Raji (cell line): Measurements from ENCODE around the gene RCN1.

ENCODE experiments used
- POLR2A ChIP-seq: IDR thresholded peaks from 2 replicates; pipeline ENCODE4 v1.6.1; 2011; ENCODE audit warnings: low read depth, low read length, control low read depth; ENCODE audit not compliant: insufficient read depth

RCN1 gene

DNA sequence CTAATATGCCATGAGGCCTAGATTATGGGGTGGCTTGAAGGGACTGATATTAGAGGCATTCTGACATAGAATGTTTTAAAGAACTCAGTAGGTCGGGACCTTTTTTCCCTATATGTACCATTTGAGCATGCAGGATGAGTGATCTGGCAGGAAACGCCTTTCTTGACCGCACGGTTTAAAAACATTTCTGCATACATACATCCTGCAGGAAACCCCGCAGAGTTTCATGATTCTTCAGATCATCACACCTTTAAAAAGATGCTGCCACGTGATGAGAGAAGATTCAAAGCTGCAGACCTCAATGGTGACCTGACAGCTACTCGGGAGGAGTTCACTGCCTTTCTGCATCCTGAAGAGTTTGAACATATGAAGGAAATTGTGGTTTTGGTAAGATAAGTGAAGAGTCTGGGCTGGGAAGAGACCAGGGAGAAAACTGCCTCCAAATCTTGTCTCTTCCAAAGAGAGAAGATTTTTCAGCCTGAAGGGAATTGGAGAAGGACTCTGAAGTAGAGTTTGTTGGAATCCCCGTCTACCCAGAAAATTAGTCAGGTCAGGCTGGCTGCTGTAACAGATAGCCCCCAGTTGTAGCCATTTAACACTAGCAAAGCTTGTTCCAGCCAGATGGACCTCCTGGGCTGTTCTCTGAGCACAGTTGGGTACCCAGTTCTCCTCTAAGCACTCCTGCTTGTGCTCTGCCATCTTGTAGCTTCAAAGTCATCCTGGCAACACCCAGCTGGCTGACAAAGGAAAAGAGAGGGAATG is 7.4 kb downstream of the RCN1 start:
- TF ChIP-seq POLR2A: no peak

DNA sequence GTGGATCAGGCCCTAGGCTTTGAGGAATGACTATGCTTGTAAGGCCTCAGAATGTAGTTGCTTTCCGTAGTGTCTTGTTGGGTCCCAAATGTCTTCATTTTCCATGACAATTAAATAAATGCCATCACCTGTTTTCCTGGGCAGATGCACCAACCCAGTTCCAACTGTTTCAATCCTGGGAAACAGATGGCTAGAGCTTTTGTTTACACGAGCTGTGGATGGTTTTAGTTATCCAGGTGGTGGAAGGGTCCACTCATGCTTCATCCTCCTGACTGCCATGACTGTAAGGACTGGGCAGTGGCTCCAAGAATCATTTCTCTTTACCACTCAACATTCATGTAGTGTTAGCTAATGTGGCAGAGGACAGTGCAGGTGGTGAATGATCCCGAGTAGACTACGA is 8.6 kb downstream of the RCN1 start:
- TF ChIP-seq POLR2A: no peak

DNA sequence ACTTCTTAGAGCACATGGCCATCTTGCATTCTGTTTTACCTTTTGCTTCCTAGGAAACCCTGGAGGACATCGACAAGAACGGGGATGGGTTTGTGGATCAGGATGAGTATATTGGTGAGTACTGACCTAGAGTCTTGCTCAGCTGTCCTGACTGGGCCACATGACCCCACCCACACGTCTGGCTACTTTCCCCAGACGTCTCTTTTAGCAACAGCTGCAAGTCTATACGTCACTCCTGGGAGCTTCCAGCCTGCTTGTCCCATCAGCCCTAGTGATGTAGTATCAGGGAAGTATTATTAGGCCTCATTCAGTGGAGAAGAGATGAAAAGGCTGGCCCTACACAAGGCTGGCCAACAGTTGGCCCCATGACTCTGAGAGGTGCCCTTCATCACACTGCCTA is 9.6 kb downstream of the RCN1 start:
- TF ChIP-seq POLR2A: no peak

DNA sequence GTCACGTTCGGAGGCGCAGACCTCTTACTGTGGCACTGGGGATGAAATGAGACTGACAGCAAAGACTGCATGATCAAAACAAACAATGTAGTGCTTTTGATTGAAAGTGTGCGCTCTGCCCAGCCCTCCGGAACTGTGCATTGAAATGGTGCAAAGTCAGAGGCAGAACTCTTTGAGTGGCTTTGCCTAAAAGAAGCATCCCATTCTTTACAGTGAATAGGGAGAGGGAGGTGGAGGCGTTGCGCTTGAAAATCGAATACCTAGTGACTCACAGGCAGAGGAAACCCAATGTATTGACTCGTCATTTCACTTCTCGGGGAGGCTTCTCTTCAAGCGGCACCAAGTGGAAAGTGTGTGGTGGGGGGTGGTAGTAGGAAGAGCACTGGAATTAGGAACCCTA is 10.9 kb downstream of the RCN1 start:
- TF ChIP-seq POLR2A: no peak

DNA sequence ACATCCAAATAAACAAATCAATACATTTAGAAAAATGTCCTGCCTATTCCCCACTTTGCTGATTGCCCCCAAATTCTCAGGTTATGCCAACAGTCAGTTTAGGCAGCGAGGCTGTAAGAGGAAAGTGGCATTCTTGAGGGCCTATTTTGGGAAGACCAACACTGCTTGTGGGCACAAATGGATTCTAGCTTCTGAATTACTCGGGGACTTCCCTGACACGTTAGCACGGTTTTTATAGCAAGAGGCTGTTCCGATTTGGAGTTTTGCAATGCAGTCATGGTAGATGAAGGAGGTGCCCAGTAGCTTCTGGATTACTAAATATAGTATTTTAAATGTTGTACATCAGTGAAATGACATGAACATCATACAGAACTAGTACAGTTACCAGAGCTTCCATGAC is 13.1 kb downstream of the RCN1 start:
- no peak for TF ChIP-seq POLR2A

- TF ChIP-seq POLR2A: no peak
These were observed 15.1 kb downstream of the RCN1 start for GRCh38 chr11:32105871-32106560.

GRCh38 chr11:32107647-32108046 is 16.8 kb downstream of the RCN1 start:
- TF ChIP-seq POLR2A: no peak

GRCh38 chr11:32108576-32108975 is 17.7 kb downstream of the RCN1 start:
- no peak for TF ChIP-seq POLR2A

- TF ChIP-seq POLR2A: no peak
These were observed 18.3 kb downstream of the RCN1 start for GRCh38 chr11:32109138-32109537.

DNA sequence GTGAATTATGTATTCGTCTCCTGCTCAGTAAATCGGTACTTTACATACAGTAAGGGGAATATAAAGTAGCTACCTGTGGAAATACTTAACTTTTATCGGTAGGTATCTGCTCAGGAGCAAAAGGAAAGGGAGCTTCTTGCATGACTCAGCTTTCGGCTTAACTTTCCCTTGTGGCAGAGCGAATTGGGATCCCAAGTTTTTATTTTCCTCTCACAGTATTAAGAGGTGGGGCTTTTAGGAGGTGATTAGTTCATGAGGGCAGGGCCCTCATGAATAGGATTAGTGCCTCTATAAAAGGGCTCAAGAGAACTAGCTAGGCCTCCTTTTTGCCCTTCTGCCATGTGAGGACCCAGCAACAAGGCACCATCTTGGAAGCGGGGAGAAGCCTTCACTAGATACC is 18.7 kb downstream of the RCN1 start:
- no peak for TF ChIP-seq POLR2A

- TF ChIP-seq POLR2A: no peak
These were observed 19.9 kb downstream of the RCN1 start for GRCh38 chr11:32110795-32111194.

GRCh38 chr11:32113200-32113919 is 22.5 kb downstream of the RCN1 start:
- TF ChIP-seq POLR2A: no peak

GRCh38 chr11:32113920-32114203 is 23.0 kb downstream of the RCN1 start:
- TF ChIP-seq POLR2A: no peak

DNA sequence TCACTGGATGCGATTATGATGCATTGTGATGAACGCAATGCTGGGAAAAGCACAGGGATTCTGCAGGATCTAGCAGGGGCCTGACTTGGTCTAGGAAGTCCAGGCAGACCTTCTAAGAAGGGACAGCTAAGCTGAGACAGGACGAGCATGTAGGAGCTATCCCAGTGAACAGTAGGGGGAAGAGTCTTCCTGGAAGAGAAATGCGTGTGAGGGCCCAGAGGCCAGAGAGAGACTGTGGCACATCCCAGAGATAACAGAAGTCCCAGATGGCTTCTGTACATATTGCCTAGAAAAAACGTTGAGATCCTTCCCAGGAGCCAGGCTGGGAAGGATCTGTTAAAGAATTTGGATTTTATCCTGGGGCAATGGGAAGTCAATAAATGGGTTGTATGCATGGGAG is 24.6 kb downstream of the RCN1 start:
- no peak for TF ChIP-seq POLR2A

DNA sequence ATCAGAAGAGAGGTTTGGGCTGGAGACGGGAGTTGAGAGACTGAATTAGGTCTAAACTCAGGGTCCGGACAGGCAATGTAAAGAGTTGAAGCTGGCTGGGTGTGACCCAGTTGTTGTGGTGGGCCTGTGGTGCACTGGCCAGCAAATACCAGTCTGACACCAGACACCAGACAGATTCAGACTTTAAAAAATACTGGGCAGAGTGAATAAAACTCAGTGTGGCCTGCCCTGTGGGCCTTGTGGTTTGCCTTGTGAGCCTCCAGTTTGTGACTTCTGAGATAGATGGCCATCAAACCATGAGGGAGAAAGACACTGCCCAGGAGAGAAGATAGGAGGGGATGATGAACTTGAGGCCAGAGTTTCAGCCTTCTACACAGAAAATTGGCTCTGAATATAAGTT is 25.8 kb downstream of the RCN1 start:
- TF ChIP-seq POLR2A: no peak

DNA sequence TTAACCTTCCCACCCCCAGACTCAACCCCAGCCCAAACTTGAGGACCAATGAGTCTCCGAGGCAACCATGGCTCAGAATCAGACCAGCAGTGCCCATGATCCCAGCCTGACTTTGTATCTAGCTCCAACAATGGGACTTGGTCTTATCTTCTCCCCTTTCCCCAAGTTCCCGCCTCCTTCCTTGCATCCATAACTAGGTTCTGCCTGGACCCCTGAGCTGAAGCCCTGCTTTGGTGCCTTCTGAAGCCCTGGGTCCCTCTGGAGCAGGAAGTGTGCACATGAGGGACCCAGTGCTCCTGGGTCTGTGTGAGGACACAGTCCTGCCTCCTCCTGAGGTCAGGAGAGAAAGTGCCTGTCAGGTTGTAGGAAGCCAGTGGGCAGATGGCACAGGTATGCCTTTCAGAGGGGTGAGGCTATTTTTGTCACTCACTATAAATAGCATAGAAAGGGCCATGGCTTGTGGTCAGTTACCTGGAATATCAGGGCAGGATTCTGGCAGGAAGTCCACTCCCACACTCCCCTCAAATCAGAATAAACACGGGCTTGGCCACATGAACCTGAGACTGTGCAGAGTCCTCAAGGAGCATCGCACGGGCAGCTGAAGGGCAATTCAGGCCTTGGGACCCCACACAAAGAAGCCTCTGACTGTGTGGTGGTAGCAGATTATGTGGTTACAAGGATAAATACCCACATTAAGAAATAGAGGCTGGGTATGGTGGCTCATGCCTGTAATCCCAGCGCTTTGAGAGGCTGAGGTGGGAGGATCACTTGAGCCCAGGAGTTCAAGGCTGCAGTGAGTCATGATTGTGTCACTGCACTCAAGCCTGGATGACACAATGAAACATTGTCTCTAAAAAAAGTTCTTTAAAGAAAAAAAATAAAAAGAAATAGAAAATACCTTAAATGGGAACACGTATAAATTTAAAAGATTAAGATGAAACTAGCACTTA is 27.4 kb downstream of the RCN1 start:
- TF ChIP-seq POLR2A: no peak

DNA sequence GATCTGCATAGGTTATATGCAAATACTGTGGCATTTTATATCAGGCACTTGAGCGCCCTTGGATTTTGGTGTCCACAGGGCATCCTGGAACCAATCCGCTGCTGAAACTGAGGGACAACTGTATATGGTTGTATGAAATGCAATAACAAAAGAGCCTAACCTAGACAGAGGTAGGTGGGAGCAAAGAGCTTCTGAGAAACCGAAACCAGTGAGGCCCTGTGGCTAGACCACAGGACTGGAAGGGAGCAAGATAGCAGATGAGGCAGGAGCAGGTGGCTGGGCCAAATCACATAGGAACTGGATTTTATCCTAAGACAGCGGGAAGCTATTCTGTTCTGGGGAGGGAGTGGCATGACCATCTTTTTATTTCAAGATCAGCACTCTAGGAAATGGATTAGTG is 30.1 kb downstream of the RCN1 start:
- no peak for TF ChIP-seq POLR2A
